NCI-H2196 (cell line): ENCODE results near the gene GOLT1B.
"Not testable (repeated sequence)": the region's sequence is repeated elsewhere in the genome, so short reads cannot be mapped to it uniquely, and the experiment has no call there.

Experiments used
- DNase-seq: peaks from one replicate; lab custom pipeline; 2025; ENCODE audit not compliant: unreplicated experiment; lab: John Stamatoyannopoulos, UW

Gene GOLT1B

DNA sequence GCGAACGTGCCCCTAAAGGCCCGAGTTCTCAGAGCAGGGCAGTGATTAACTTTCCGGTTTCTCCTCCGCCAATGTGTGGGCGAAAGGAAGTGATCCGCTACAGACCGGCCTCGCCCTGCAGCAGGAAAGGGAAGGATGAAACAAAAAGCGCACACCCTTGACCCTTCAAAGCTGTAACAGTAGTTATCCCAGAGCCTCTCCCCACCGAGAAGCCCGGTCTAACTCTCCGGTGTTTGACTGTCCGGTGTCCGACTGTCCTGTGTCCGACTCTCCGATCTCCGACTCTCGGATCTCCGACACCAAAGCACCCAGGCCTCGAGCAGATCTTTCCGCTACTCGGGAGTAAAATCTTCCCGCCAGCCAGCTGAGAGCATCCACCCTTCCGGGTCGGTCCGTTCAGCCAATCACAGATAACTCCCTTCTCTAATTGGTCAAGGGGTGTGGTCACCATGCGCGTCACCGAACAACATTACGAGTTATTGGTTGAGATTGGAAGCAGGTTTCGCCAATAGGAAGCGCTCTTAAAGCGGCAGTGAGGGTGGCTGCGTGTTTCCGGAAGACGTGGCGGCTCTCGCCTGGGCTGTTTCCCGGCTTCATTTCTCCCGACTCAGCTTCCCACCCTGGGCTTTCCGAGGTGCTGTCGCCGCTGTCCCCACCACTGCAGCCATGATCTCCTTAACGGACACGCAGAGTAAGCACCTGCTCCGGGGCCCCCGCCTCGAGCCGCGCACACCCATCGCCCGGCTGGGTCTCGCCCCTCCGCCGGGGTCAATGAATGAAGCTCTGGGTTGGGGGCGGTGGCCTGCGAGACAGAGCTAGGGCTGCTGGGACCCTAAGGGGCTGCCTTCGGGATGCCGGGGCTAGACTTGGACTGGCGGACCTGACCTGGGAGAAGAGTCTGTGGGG, at the start of gene GOLT1B, which contains the start of gene RECQL:
Gene GOLT1B (plus strand): TSS at position 532 of the 906 bp plus-strand sequence. CDS start 135 bp downstream, at position 667.
Gene RECQL (minus strand): TSS at position 378 of the 906 bp plus-strand sequence. CDS start 2,065 bp downstream, outside the sequence.
- peak; percentile 100 for DNase-seq

DNA sequence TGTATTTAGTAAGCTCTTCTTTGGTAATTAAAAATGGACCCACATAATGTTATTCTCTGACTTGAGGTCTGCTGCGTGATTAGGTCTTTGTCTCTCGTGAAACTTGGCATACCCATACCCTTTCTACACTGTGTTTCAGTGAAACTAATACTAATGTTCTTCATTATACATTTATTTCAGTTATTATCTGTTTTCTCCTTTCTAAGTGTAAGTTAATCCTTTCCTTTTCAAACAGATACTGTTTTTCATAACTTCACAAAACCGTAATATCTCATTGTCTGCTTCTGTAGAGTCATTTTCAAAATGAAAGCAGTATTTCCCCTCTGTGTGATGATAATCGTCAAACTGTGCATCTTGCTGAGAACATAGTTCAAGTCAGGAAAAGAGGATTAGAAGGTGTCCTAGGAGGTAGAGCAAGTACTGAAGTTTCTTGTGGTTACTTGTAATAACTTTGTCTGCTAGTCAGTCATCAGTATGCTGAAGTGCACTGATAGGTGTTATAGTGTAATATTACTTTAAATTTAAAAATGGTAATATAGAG, 48.2 kb upstream of the GOLT1B start:
- no peak for DNase-seq

DNA sequence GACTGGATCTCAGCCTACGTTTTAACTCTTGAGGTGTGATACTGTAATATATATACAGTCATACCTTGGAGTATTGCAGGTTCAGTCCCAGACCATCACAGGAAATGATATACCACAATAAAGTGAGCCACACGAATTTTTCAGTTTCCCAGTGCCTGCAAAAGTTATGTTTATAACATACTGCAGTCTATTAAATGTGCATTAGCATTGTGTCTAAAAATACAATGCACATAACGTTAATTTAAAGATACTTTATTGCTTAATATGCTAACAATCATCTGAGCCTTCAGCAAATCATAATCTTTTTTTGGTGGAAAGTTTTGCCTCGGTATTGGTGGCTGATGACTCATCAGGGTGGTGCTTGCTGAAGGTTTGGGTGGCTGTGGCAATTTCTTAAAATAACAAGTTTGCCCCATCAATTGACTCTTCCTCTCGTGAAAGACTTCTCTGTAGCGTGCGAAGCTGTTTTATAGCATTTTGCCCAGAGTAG, 45.3 kb upstream of the GOLT1B start:
- DNase-seq = no peak

DNA sequence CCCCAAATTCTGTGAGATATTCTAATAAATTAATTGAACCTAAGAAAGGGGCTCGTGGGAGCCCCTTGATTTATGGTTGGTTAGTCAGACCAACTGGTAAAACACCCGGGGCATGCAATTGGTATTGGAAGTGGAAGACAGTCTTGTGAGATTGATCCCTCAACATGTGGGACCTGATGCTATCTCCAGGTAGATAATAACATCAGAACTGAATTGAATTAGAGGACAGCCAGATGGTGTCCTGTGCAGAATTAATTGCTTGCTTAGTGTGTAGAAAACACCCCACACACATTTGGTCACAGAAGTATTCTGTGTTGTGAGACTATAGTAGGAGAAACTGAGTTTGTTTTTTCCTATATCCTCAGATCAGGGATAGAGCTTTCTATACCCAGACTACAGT, 42.1 kb upstream of the GOLT1B start:
- DNase-seq = no peak

- DNase-seq = not testable (repeated sequence)
These were observed 34.3 kb upstream of the GOLT1B start for GRCh38 chr12:21467334-21467733.

DNA sequence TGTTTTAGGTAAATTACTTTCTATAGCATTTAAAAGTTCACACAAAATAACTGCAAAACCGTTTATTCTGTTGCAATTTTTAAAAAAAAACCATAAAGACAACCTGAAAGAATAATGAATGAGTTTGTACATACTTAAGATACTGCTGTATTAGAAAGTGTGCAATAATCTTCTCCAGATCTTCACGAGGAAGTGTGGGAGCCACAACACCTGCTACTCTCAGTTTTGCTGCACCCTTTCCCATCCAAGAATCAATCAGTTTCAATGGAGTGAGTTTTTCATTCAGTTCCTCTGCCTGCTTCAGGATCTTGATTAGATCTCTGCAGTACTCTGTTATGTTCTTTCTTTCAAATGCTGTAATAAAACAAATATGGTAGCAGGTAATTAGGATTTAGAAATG, 30.3 kb upstream of the GOLT1B start:
- no peak for DNase-seq

- no peak for DNase-seq
These were observed 29.3 kb upstream of the GOLT1B start for GRCh38 chr12:21472197-21472823.

DNA sequence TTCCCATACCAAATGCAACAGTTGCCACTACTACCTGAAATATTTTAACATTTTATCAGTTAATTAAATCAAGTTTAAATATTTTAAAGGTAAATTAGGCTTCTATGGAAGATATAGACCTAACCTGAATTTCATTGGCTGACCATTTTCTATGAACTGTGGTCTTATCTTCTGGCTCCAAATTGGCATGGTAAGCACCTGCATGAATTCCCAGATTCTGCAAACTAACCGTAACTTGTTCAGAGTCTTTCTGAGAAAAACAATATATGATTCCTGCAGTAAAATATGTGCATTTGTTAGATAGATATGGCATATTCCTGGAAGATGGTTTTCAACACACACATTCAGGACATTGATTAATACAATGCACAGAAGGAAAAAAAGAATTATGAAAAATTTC, 26.0 kb upstream of the GOLT1B start:
- DNase-seq = no peak

DNA sequence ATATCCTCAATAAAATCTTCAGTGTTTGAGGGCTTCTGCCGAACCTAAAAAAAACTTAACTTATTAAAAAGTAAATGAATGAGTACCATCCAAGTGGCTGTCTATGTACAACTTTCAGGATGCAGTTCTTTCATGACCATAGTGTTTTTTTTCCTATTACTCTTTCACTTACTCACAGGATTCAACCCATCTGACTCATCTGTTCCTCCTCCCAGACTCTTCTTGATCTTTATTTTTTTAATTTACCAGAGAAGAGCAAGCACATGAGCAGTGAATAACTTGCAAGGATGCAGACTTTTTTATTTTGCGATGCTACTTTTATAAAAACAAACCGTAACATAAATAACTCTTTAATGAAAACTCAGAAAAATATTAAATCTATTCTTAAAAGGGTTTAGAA, 24.6 kb upstream of the GOLT1B start:
- no peak for DNase-seq

DNA sequence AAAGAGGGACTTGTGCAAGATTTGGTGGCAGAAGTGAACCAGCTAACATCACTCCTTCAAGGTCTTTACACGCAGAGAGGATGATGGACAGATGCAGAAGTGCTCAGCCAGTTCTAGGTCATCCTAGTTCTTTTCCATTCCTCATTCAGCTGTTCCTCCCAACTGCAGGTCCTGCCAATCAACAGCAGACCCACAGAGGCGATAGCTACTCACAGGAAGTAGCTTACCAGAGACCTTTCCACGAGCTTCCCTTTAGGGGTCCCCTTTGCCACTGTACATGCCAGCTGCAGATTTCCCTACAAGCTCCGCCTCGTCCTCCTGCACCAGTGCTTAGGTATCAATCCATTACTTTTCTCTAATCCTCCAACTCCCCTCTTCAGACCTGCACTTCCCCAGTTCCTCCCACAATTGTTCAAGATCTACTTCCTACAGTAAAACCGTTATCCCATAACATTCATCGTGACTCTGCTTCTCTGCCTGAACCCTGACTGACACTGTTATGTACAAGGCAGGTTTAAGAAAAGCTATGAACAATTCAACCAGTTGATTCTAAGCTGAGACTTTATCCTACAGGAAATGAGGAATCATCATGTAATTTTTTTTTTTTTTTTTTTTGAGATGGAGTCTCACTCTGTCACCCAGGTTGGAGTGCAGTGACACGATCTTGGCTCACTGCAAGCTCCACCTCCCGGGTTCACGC, 22.7 kb upstream of the GOLT1B start:
- DNase-seq = no peak

DNA sequence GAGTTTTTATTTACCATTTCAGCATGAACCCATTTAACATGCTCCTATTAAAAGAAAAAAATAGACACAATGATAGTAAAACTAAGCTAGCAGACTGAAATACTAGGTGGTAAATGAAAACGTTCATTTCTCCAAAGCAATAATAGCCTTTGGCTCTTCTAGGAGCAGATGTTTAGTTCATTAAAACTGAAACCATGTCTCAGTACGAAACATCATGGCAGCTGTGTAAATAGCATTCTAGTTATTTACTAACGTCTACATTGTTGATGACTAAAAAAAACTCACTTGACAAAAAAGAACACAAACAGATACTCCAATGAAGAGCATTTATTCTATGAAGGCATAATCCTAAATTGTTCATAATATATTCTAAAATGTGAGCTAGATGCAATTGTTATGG, 18.1 kb upstream of the GOLT1B start:
- peak; percentile 91 for DNase-seq

GRCh38 chr12:21485998-21486397, 15.6 kb upstream of the GOLT1B start:
- no peak for DNase-seq

- no peak for DNase-seq
These were observed 1.8 kb upstream of the GOLT1B start for GRCh38 chr12:21499765-21500164.

- no peak for DNase-seq
These were observed 767 bp upstream of the GOLT1B start for GRCh38 chr12:21500786-21501257.

DNA sequence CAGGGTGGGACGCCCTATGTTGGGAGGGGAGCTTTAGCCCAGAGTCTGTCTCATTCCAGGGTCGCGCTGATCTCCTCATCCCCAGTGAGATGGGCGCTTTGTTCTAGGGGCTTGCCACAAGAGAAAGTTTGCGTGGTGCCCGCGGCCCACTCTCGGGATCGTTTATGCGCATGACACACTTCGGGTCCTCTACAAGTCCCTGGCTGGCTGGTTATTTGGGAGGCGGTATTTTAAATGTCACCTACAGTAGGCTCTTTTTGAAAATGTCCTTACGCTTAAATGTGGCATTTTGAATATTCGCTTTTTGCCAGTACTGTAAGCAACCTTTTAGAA, 541 bp downstream of the GOLT1B start:
- DNase-seq = peak; percentile 61

DNA sequence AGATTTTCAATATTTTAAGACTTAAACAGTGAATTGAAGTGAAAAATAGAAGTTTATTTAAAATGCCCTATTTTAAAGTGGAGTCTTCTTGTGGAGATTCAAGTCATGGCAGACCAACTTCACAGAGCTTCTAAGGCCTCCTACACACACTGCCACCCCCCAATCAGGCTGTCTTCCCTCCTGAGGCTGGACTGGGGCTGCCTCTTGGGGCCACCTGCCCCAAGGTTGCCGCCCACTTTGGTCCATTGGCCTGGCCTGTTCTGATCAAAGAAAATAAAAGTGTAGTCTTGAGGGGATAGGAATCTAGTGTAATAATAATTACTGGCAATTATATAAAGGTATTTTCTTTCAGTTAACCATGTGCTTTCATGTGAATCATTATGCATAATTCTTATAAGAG, 1.3 kb downstream of the GOLT1B start:
- DNase-seq = no peak

- no peak for DNase-seq
These were observed 4.3 kb downstream of the GOLT1B start for GRCh38 chr12:21505888-21506287.

- DNase-seq = no peak
These were observed 6.3 kb downstream of the GOLT1B start for GRCh38 chr12:21507849-21508248.

DNA sequence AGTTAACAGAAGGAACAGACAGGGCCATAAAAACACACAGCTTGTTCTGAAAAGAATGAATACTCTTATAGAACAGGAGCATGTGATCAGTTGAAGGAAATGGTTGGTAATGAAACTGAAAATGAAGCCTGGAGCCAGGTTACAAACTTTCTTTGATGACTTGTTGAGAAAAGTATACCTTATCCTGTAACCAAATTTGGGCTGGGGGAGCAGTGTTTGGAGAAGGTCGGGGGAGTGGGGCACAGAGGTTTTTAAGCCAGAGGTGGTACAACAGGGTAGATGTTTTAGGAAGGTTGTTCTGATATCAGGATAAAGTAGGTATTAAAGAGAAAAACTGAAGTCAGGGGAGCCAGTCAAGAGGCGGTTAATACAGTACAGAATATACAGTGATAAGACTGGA, 8.2 kb downstream of the GOLT1B start:
- DNase-seq = no peak

DNA sequence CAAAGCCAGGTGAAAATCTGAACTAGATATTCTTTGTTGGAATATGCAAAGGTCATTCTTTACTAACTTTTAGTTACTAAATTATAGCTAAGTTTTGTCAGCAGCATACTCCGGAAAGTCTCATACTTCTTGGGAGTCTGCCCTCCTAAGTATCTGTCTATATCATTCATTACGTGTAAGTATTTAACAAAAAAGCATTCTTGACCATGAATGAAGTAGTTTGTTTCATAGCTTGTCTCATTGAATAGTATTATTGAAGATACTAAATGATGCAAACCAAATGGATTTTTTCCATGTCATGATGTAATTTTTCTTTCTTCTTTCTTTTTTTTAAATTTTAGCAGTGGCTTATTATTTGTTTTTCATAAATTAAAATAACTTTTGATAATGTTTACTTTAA, 14.7 kb downstream of the GOLT1B start:
- no peak for DNase-seq

DNA sequence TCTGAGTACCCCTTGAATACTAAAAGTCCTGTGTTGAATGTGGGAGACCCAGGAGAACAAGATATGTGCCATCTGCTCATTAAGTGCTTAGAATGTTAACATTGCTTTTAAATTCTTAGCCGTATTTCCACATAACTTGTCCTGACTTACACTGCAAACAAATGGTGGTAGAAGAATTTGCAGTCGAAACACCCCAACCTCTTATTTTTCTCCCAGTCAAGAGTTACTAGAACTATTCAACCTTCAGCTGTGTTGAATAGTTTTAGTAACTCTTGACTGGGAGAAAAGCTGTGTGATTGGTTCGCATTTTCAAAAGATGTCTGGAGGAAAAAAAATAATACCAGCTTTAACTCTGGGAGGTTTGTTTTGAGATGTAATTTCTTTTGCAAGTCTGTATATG, 16.9 kb downstream of the GOLT1B start:
- no peak for DNase-seq
